Muscle of leg (tissue), 11 donors: ENCODE measurements around the gene LSM4. TPM values are rescaled to one million over a fixed set of nuclear protein-coding genes. Genes with fewer than 3 reads are reported as not detected.

Experiments
- DNase-seq: peaks from one replicate; pipeline ENCODE4 v3.0.0; 2013
- H3K27ac ChIP-seq: one replicate; pipeline ENCODE4 v1.5.1; 2013; ENCODE audit warnings: mild to moderate bottlenecking, low read length, control low read depth
- H3K27me3 ChIP-seq: one replicate; pipeline ENCODE4 v1.6.1; 2013; ENCODE audit warnings: low read length; ENCODE audit not compliant: control insufficient read depth, insufficient read depth
- H3K36me3 ChIP-seq: one replicate; pipeline ENCODE4 v1.6.1; 2013; ENCODE audit warnings: low read length; ENCODE audit not compliant: control insufficient read depth, insufficient read depth
- H3K4me1 ChIP-seq: one replicate; pipeline ENCODE4 v1.6.1; 2013; ENCODE audit warnings: low read length; ENCODE audit not compliant: control insufficient read depth, insufficient read depth
- H3K4me3 ChIP-seq: one replicate; pipeline ENCODE4 v1.5.1; 2013; ENCODE audit warnings: low read length, control low read depth
- H3K9me3 ChIP-seq: replicated peaks from 2 replicates; pipeline ENCODE4 v1.6.1; 2013; ENCODE audit warnings: low read depth, low read length; ENCODE audit not compliant: control insufficient read depth
- WGBS: methylation state at CpG from one replicate; pipeline ENCODE4 v1.1.5; 2013; ENCODE audit warnings: missing lambda C conversion rate; ENCODE audit not compliant: insufficient coverage; 5-methylcytosine and 5-hydroxymethylcytosine counted together
- polyA plus RNA-seq, 8 donors: library from polyadenylated mRNA; unstranded; fragments of 120-200 nt; gene quantifications; one replicate each; pipeline versions ENCODE4 v1.2.1 to v1.2.3, GENCODE V29; 2013; ENCODE audit warnings: inconsistent platforms in 1 of 8, low replicate concordance in 1 of 8; ENCODE audit not compliant: insufficient read length in 8 of 8, insufficient read depth in 1 of 8
- total RNA-seq: library from RNA; stranded (reverse); fragments of 120-200 nt; gene quantifications from one replicate; pipeline ENCODE4 v1.2.4, GENCODE V29; 2013

LSM4 gene
- total and polyA plus RNA-seq, 9 donors: 85.2 to 129 (median 93.2) TPM

- no peak for DNase-seq
- peaks cover 62% of the 10 kb centered on the region for H3K36me3 ChIP-seq
- H3K27me3 ChIP-seq: no peaks in the 10 kb centered on the region
- H3K9me3 ChIP-seq: no peaks in the 10 kb centered on the region
- H3K27ac ChIP-seq: no peak overlapping the region
- WGBS: no CpG with 5 or more reads among the region's 3 CpGs
- no peak overlapping the region for H3K4me3 ChIP-seq
- H3K4me1 ChIP-seq: peaks cover 28% of the 10 kb centered on the region
Measured at GRCh38 chr19:18313398-18313797, 9.5 kb downstream of the LSM4 start.

DNA sequence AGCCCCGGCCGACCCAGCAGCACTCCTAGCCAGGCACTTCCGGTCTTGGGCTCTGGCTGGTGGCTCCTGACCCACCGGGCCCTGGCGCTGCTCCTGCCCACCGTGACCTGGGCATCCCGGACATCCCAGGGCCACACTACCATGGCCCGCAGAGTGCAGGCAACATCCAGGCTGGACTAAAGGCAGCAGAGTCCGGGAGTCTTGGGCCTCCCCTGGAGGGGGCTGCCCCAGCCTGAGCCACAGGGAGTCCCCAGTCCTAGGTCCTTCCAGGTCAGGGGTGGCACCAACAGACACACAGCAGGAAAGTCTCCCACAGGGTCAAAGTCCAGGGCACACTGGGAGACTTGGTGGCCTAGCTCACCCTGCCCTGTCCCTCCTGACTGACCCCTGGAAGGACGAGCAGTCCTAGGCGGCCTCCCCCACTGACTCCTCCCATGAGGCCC lies 10.8 kb downstream of the LSM4 start:
- Histone ChIP-seq H3K9me3 (no peaks in the 10 kb centered on the region), H3K36me3 (peaks cover 74% of the 10 kb centered on the region), H3K4me1 (peaks cover 22% of the 10 kb centered on the region), H3K27ac (peak overlapping the region; percentile 42), H3K27me3 (no peaks in the 10 kb centered on the region), H3K4me3 (no peak overlapping the region)
- 94% methylated on average over 10 of the region's 11 CpGs for WGBS
- DNase-seq: no peak

GRCh38 chr19:18311502-18312091 lies 11.3 kb downstream of the LSM4 start:
- Histone ChIP-seq H3K9me3 (no peaks in the 10 kb centered on the region), H3K4me3 (no peak overlapping the region), H3K4me1 (peaks cover 24% of the 10 kb centered on the region), H3K27ac (peak overlapping the region; percentile 42), H3K36me3 (peaks cover 78% of the 10 kb centered on the region), H3K27me3 (no peaks in the 10 kb centered on the region)
- no peak for DNase-seq
- 88% methylated on average over 15 of the region's 22 CpGs for WGBS

GRCh38 chr19:18310966-18311365 lies 11.9 kb downstream of the LSM4 start:
- WGBS: 80% methylated on average over 12 of the region's 13 CpGs
- no peak for DNase-seq
- Histone ChIP-seq H3K27me3 (no peaks in the 10 kb centered on the region), H3K27ac (peak overlapping the region; percentile 29), H3K4me1 (peaks cover 29% of the 10 kb centered on the region), H3K9me3 (no peaks in the 10 kb centered on the region), H3K4me3 (no peak overlapping the region), H3K36me3 (peaks cover 85% of the 10 kb centered on the region)

- peak; percentile 2 for DNase-seq
- 85% methylated on average over 22 of the region's 23 CpGs for WGBS
- Histone ChIP-seq H3K27ac (no peak overlapping the region), H3K4me1 (peaks cover 30% of the 10 kb centered on the region), H3K27me3 (no peaks in the 10 kb centered on the region), H3K36me3 (peaks cover 83% of the 10 kb centered on the region), H3K9me3 (no peaks in the 10 kb centered on the region), H3K4me3 (no peak overlapping the region)
Measured at GRCh38 chr19:18310118-18310909, 12.6 kb downstream of the LSM4 start.

GRCh38 chr19:18309525-18310064 lies 13.3 kb downstream of the LSM4 start:
- peaks cover 37% of the 10 kb centered on the region for H3K4me1 ChIP-seq
- H3K9me3 ChIP-seq: no peaks in the 10 kb centered on the region
- WGBS: 85% methylated on average over 26 of the region's 33 CpGs
- no peaks in the 10 kb centered on the region for H3K27me3 ChIP-seq
- peaks cover 80% of the 10 kb centered on the region for H3K36me3 ChIP-seq
- DNase-seq: peak; percentile 1
- no peak overlapping the region for H3K4me3 ChIP-seq
- H3K27ac ChIP-seq: no peak overlapping the region

GRCh38 chr19:18308948-18309325 lies 13.9 kb downstream of the LSM4 start:
- Histone ChIP-seq H3K27me3 (no peaks in the 10 kb centered on the region), H3K9me3 (no peaks in the 10 kb centered on the region), H3K36me3 (peaks cover 76% of the 10 kb centered on the region), H3K4me1 (peaks cover 44% of the 10 kb centered on the region), H3K4me3 (no peak overlapping the region), H3K27ac (no peak overlapping the region)
- WGBS: 80% methylated on average over 2 of the region's 7 CpGs
- no peak for DNase-seq

DNA sequence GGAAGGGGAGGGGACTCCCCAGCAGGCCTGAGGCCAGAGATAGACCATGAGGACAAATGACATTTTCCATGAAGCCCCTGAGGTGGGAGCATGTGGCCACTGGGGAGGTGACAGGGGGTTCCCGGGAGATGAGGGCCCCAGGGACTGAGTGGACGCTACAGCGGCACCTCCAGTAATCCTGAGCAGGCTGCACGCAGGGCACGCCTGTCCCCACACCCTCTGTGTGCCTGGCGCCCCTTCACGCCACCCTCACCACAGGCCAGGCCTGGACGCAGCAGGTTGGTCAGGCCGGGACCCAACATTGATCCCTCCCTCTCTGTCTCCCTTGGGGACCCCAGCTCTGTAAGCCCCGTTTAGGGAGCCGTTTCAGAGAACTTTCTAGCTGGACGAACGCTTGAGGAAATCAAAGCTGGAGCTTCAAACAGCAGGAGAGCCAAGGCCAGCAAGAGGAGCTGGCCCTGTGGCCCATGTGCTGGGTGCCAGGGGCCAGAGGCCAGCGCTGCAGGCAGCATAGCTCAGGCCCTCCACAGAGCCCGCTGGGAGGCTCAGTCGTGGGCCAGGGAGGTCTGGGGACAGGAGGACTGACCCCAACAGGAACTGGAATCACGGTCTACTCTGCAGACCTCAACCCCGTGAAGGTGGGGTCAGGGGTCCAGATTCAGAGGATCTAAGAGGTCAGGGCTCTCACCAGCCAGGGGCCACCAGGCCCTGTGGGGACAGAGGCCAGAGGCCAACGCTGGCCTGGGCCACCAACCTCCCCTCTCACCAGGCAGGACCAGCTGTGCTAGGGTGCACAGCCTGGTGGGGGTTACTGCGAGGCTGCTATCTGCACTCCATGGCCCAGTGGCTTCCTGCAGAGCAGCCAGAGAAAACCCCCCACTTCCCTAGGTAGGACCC lies 14.6 kb downstream of the LSM4 start:
- peak; percentile 7 for DNase-seq
- Histone ChIP-seq H3K4me3 (no peak overlapping the region), H3K27me3 (no peaks in the 10 kb centered on the region), H3K36me3 (peaks cover 73% of the 10 kb centered on the region), H3K4me1 (peaks cover 50% of the 10 kb centered on the region), H3K9me3 (no peaks in the 10 kb centered on the region), H3K27ac (no peak overlapping the region)
- WGBS: 82% methylated on average over 15 of the region's 20 CpGs

GRCh38 chr19:18307271-18307681 lies 15.6 kb downstream of the LSM4 start:
- no peak for DNase-seq
- no peak overlapping the region for H3K4me3 ChIP-seq
- H3K27me3 ChIP-seq: no peaks in the 10 kb centered on the region
- H3K36me3 ChIP-seq: peaks cover 63% of the 10 kb centered on the region
- H3K27ac ChIP-seq: no peak overlapping the region
- H3K9me3 ChIP-seq: no peaks in the 10 kb centered on the region
- WGBS: 89% methylated on average over 15 of the region's 19 CpGs
- peaks cover 56% of the 10 kb centered on the region for H3K4me1 ChIP-seq

GRCh38 chr19:18306888-18307260 lies 16.0 kb downstream of the LSM4 start:
- no peak overlapping the region for H3K4me3 ChIP-seq
- peaks cover 52% of the 10 kb centered on the region for H3K4me1 ChIP-seq
- DNase-seq: peak; percentile 28

More at GRCh38 chr19:18306888-18307260, 16.0 kb downstream of the LSM4 start:
- 70% methylated on average over 10 of the region's 14 CpGs for WGBS
- Histone ChIP-seq H3K9me3 (no peaks in the 10 kb centered on the region), H3K27ac (peak overlapping the region; percentile 51), H3K36me3 (peaks cover 59% of the 10 kb centered on the region), H3K27me3 (no peaks in the 10 kb centered on the region)
